AG08396 (cell line): ENCODE measurements around the gene RYR3.

Experiments
- DNase-seq: peaks from one replicate; pipeline ENCODE4 v3.0.0; 2012; ENCODE audit warnings: low spot score, mixed read lengths

Gene RYR3

GRCh38 chr15:33320017-33320416 lies 9.2 kb downstream of the RYR3 start:
- DNase-seq = no peak

DNA sequence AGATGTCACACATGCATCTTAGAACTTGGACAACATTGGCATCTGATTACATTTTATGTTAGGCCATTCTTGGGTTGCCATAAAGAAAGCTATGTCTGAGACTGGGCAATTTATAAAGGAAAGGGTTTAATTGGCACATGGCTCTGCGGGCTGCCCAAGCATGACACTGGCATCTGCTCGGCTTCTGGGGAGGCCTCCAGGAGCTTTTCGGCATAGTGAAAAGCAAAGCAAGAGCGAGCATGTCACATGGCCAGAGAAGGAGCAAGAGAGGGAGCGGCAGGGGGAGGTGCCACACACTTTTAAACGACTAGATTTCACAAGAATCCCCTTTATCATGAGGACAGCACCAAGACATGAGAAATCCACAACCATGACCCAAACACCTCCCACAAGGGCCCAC lies 11.3 kb downstream of the RYR3 start:
- DNase-seq = no peak

GRCh38 chr15:33324609-33325008 lies 13.8 kb downstream of the RYR3 start:
- DNase-seq = no peak

GRCh38 chr15:33326908-33327307 lies 16.1 kb downstream of the RYR3 start:
- DNase-seq = no peak

- DNase-seq = no peak
Observed at GRCh38 chr15:33328106-33328505, 17.3 kb downstream of the RYR3 start.

DNA sequence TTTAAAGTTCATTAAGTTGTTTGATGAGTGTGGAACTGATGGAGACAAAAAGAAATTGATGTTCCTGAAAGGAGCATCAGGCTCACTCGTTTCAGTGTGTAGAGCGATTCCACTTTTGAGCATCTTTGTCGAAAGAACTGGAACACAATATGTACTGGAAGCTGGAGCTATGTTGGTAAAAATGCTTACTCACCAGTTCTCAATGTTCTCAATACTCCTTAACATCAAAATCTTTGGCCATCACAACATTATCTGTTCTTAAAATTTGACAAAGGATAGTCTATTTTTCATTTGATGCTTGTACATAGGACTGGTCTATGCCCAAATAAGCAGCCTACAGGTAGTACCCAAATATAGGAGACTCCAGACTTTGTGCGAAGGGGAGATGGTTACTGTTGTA lies 18.7 kb downstream of the RYR3 start:
- no peak for DNase-seq

- DNase-seq = no peak
Observed at GRCh38 chr15:33330931-33331330, 20.2 kb downstream of the RYR3 start.

- no peak for DNase-seq
Observed at GRCh38 chr15:33341953-33342352, 31.2 kb downstream of the RYR3 start.

- DNase-seq = no peak
Observed at GRCh38 chr15:33343275-33343674, 32.5 kb downstream of the RYR3 start.

DNA sequence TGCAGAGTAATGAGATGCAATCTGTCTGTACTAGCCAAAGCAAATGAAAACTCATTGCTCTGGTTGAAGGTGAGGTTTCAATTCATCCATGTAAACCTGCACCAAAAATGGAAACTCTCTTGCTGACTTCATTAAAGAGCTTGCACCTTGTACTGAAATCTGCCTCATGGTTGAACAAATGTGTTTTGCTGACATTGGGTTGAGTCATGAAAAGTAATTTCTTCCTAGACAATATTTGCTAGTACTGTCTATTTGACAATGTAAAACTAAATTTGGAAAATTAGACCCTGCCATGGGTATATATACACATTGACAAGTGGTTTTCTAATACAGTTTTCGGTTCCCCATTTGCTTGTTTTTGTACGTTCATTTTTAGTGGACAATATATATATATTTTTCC lies 33.3 kb downstream of the RYR3 start:
- DNase-seq = no peak

DNA sequence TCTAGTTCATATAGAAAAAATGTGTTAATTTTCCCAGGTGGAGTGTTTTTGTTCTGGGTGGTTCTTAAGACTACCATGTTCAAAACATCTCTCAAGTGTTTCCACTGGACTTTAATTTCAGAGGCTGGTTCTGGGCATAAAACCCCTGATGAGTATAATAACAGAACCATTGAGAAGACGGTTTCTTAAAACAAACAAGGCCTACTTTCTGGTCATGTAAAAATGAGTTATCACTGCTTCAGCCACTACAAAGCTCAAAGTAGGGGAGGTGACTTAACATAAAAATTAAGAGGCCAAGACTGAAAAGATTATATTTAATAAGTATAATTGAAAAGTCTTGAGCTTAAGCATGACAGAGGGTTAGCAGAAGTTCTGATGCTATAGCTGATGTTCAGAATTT lies 33.8 kb downstream of the RYR3 start:
- no peak for DNase-seq

DNA sequence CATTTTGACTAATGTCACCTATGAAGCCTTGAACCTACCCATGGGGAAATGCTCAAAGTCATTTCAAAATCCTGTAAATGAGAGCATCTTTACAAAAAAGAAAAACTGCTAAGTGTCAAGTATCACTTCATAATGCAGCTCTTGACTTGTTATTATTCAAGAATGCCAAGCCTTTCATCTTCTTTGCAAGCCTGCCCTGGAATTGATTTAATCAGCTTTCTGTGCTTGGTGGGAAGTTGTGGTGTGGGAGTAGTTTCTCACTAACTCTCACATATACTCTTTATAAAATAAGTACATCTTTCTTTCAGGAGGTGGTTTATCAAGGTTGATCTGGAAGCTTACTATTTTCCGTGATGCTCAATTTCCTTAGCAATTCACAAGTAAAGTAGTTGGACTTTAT lies 43.6 kb downstream of the RYR3 start:
- no peak for DNase-seq

- DNase-seq = no peak
Observed at GRCh38 chr15:33357845-33358244, 47.1 kb downstream of the RYR3 start.

- no peak for DNase-seq
Observed at GRCh38 chr15:33358306-33358705, 47.5 kb downstream of the RYR3 start.

DNA sequence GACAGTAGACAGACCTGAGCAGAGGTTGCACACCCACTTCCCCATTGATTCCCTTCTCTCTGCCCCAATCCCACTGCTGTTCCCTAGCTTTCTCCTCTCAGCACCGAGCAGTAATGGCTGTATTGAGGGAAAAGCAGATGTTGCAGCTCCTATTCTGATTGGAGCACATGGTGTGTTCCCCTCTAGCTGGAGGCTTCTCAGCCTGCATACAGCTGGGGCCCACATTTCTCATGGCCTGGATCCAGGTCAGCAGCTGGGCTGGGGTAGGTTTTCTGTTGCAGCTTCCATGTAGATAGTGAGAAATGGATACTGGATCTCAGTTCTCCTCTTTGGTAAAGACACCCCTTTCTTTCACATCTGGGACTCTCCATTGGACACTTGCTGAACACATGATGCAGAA lies 50.1 kb downstream of the RYR3 start:
- no peak for DNase-seq

DNA sequence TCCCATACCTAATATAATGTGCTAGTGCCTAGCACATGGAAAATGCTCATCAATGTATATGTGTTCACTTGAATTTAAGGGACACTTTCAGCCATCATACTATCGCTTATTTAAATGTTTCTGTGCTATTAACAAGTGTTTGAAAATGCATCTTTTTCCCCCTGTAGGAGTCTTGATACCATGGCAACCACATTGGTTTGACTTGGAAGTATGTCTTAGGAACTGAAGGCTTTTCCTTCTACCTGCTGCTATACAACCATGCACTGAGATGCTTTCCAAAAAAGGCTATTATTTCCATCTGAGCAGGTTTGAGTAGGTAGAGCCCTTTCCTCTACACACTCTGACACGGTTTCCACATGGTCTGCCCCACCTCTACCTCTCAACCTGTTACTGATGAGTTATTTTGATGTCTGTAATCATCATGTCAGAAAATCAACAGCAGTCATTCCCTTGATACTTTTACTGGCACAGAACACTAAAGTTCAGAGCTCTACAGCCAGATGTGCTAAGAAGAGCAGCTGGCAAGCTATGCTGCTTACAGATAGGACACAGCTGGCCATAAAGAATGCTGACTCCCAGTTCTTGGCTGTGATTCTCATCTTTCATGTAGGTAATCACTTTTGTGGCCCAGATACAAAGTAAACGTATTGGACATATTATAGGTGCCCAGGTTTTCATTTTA lies 59.3 kb downstream of the RYR3 start:
- no peak for DNase-seq

DNA sequence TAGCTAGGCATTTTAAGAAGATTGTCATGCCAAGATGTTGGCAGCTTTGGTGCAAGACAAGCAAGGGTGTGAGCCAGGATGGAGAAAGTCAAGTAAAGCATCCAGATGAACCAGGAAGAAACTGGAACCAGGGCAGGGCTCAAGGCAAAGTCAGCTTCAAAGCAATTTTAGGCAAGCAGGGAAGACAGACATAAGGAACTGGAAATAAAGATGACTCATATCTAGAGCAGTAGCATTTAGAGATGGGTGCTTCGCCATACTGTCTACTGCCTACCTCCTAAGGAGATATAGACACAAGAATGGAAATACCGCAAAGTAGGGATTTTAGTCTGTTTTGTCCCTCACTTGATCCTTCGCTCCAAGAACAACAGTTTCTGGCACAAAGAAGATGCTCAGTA lies 59.9 kb downstream of the RYR3 start:
- no peak for DNase-seq

DNA sequence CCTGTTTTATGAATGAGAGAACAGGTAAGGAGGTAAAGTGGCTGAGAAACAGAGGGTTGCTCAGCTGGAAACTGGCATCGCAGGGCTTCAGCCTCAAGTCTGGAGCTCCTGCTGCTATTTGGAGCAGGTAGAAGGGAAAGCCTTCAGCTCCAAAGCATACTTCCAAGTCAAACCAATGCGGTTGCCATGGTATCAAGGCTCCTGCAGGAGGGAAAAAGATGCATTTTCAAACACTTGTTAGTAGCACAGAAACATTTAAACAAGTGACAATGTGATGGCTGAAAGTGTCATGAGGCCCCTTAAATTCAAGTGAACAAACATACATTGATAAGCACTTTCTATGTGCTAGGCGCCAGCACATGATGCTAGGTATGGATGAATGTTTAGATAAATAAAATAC lies 60.4 kb downstream of the RYR3 start:
- no peak for DNase-seq

DNA sequence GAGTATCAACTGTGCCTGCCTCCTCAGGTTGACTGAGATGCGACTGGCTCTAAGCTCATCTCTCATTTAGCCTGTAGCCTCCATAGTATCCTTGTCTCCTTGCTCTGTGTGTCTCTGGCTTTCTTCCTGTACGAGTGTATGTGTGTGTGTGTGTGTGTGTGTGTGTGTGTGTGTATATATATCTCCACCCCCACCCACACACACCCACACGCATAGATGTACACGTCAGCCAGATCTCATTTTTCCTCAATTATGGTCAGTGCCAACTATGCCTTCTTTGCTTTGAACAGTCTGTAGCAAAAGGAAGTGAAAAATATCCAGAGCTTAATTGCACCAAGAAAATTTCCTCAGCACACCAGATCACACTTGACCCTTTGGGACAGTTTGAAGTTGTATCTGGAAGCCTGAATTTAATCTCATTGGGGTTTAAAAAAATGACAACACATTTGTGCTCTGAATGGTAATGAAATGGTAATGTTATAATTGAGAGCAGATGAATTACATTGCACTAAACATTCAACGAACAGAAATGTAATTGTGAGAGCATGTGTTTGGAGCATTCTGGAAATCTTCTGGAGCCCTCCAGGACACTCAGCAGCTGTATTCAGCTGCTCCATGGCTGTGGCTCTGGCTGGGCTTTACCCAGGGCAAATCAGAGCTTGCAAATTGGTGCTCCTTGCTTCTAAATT lies 63.6 kb downstream of the RYR3 start:
- DNase-seq = no peak

- no peak for DNase-seq
Observed at GRCh38 chr15:33375236-33375635, 64.5 kb downstream of the RYR3 start.

DNA sequence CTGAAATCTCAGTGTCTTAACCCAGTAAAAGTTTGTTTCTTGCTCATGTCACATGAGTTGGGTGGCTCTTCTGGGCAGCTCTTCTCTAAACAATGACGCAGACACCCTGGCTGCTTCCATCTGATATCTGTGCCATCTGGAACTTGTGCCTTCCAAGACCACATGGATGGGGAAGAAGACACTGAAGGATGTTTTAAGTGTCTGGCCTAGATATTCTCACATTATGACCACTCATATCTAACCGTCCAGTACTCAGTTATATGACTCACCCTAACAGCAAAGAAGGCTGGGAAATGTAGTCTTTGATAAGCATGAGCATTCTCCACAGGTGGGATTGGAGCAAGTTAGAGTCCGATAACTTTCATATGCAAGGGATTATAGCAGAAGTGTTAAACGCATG lies 66.4 kb downstream of the RYR3 start:
- no peak for DNase-seq

- no peak for DNase-seq
Observed at GRCh38 chr15:33378866-33379480, 68.2 kb downstream of the RYR3 start.

GRCh38 chr15:33380406-33380805 lies 69.6 kb downstream of the RYR3 start:
- no peak for DNase-seq

DNA sequence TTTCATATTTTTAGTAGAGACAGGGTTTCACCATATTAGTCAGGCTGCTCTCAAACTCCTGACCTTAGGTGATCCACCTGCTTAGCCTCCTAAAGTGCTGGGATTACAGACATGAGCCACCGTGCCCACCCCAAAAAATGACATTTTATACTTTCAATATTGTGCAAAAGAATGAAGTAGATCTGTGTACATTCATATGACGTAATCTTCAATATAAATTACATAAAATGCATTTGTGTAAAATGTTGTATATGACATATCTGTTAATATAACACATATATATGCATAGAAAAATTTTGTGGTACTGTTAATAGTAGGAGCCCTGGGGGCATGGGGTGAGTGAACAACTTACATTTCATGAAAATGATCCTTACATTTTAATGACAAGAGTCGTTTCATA lies 71.7 kb downstream of the RYR3 start:
- no peak for DNase-seq
